ENCODE results near the gene CCDC137.
A peak's percentile ranks its signal among the peaks of the same experiment; 100 is the strongest.

Gene CCDC137

GRCh38 chr17:81696218-81696941 lies 29.8 kb downstream of the CCDC137 start:
- Histone ChIP-seq H3K4me3 (replicated peaks; ENCODE audit: insufficient read depth, low read length) (no peak overlapping the region), H3K27me3 (ENCODE audit: insufficient read depth, poor library complexity, severe bottlenecking) (no peaks in the 10 kb centered on the region), H3K27ac (replicated peaks) (no peak overlapping the region)
- TF ChIP-seq SPI1 (IDR thresholded peaks at IDR 0.05; ENCODE audit: borderline replicate concordance, low read depth) = no peak
- TF ChIP-seq CTCF (IDR thresholded peaks at IDR 0.05; ENCODE audit: insufficient read depth, low read length) = no peak
- no peak for TF ChIP-seq GABPA (IDR thresholded peaks at IDR 0.05; ENCODE audit: low read depth)
- TF ChIP-seq REST (IDR thresholded peaks at IDR 0.05; ENCODE audit: insufficient replicate concordance, low read depth) = no peak
- TF ChIP-seq POLR2AphosphoS5 (IDR thresholded peaks at IDR 0.05; ENCODE audit: low read depth) = no peak
- DNase-seq (ENCODE audit: low read depth in 1 of 2, low spot score in 1 of 2) = no peak

- no peak for DNase-seq (ENCODE audit: low read depth in 1 of 2, low spot score in 1 of 2)
- no peak overlapping the region for H3K4me3 ChIP-seq (replicated peaks; ENCODE audit: insufficient read depth, low read length)
These were observed 30.9 kb downstream of the CCDC137 start for GRCh38 chr17:81697261-81698044.

GRCh38 chr17:81700353-81701287 lies 34.1 kb downstream of the CCDC137 start:
- Histone ChIP-seq H3K27me3 (ENCODE audit: insufficient read depth, poor library complexity, severe bottlenecking) (no peaks in the 10 kb centered on the region), H3K27ac (replicated peaks) (peak overlapping the region; percentile 95), H3K4me3 (replicated peaks; ENCODE audit: insufficient read depth, low read length) (peak overlapping the region; percentile 84; the same call in 1 of the 2 replicates)
- no peak for TF ChIP-seq CTCF (IDR thresholded peaks at IDR 0.05; ENCODE audit: insufficient read depth, low read length)
- DNase-seq (ENCODE audit: low read depth in 1 of 2, low spot score in 1 of 2) = no peak

More at GRCh38 chr17:81697261-81698044, 30.9 kb downstream of the CCDC137 start:
- H3K27ac ChIP-seq (replicated peaks) = no peak overlapping the region
- TF ChIP-seq GABPA (IDR thresholded peaks at IDR 0.05; ENCODE audit: low read depth) = no peak
- peak; percentile 22; the same call in 1 of the 2 replicates for TF ChIP-seq POLR2AphosphoS5 (IDR thresholded peaks at IDR 0.05; ENCODE audit: low read depth)
- no peak for TF ChIP-seq CTCF (IDR thresholded peaks at IDR 0.05; ENCODE audit: insufficient read depth, low read length)
- H3K27me3 ChIP-seq (ENCODE audit: insufficient read depth, poor library complexity, severe bottlenecking) = no peaks in the 10 kb centered on the region
